Tibial nerve (tissue), 4 donors: ENCODE measurements around the gene TMEM63C. TPM values are rescaled to one million over a fixed set of nuclear protein-coding genes. Genes with fewer than 3 reads are reported as not detected.

Experiments used
- DNase-seq, 2 donors: peaks; one replicate each; pipeline ENCODE4 v3.0.0-alpha.2; 2019; ENCODE audit warnings: low spot score in 2 of 2
- H3K27ac ChIP-seq, 4 donors: fragments of 200-600 bp; sonication (generic) in 3 of 4; one replicate each; pipeline ENCODE4 v1.5.1; 2017 to 2019; ENCODE audit warnings: mild to moderate bottlenecking in 1 of 4
- H3K27me3 ChIP-seq, 2 donors: fragments of 200-600 bp; sonication (generic) in 1 of 2; one replicate each; pipeline versions ENCODE4 v1.5.1 to v1.6.0; 2017 to 2019
- H3K36me3 ChIP-seq, 3 donors: fragments of 200-600 bp; sonication (generic); one replicate each; pipeline ENCODE4 v1.5.1; 2018 to 2019
- H3K4me1 ChIP-seq, 4 donors: fragments of 200-600 bp; sonication (generic) in 3 of 4; one replicate each; pipeline ENCODE4 v1.5.1; 2017 to 2019
- H3K4me3 ChIP-seq, 4 donors: fragments of 200-600 bp; sonication (generic) in 3 of 4; one replicate each; pipeline ENCODE4 v1.5.1; 2017 to 2019; ENCODE audit warnings: mild to moderate bottlenecking in 1 of 4, moderate library complexity in 1 of 4
- H3K9me3 ChIP-seq, 4 donors: fragments of 200-600 bp; sonication (generic) in 3 of 4; one replicate each; pipeline ENCODE4 v1.5.1; 2017 to 2019
- CTCF ChIP-seq, 5 experiments: fragments of 200-600 bp in 3 of 5; fragments of 450-650 bp in 2 of 5; sonication (generic) in 3 of 5; IDR thresholded peaks; one replicate each; pipeline ENCODE4 v1.5.1; 2016 to 2019; ENCODE audit warnings: antibody characterized with exemption in 5 of 5, mild to moderate bottlenecking in 3 of 5, moderate library complexity in 2 of 5
- EP300 ChIP-seq, 2 donors: sonication (generic); formaldehyde crosslinking; IDR thresholded peaks; one replicate each; pipeline ENCODE4 v1.6.1; 2017; ENCODE audit warnings: antibody characterized with exemption in 2 of 2, mild to moderate bottlenecking in 1 of 2
- POLR2A ChIP-seq, 2 donors: fragments of 450-650 bp; IDR thresholded peaks; one replicate each; pipeline ENCODE4 v1.6.1; 2017; ENCODE audit warnings: antibody characterized with exemption in 2 of 2, mild to moderate bottlenecking in 2 of 2, moderate library complexity in 2 of 2
- WGBS, 2 donors: methylation state at CpG; one replicate each; pipeline ENCODE4 v1.1.5; 2018; 5-methylcytosine and 5-hydroxymethylcytosine counted together
- total RNA-seq, 4 donors: library from RNA; depleted of rRNA; stranded (reverse); fragments of >200 nt; gene quantifications; one replicate each; pipeline ENCODE4 v1.1.0, GENCODE V29; 2016

Gene TMEM63C
- total RNA-seq, 4 donors from 2014 or later: not detected

DNA sequence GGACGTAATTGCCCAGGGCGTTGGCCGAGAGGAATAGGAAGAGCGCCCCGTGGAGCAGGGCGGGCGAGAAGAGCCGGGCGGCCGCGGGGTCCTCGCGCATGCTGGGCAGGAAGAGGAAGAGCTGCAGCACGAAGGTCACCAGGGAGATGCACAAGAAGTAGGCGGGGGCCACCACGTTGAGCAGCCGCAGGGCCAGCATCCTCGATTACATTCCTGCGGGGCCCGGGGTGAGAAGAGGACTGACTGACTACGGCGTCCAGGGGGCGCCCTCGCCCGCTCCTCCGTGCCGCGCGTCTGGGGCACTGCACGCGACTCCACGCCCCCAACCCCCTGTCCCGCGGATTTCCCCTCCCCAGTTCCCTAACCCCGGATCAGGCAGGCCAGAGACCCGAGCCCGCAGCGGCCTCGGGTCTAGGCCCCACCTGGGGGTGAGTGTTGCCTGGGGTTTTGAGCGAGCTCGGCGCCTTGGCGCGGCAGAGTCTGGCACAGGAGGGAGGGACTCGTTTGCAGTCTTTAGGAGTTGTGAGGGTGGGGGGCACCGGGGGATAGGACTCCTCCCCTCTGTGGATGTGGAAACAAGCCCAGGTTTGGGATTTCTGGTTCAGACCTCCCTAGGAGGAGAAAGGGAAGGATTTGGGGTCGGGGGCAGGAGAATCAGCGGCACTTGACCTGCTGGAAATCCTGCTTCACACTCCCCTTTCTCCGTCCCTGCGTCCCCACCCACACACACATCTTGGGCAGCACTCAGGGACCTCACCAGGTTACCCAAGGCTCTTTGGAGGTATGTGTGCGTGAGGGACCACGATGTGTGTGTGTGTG, 41.8 kb upstream of the TMEM63C start:
- H3K27me3 ChIP-seq: peaks cover 0 to 96% of the 10 kb centered on the region in 2 donors
- no peak for TF ChIP-seq POLR2A (IDR thresholded peaks at IDR 0.05)
- TF ChIP-seq CTCF (IDR thresholded peaks at IDR 0.05): peak in 1 of 5 experiments; percentile 36
- no peak overlapping the region for H3K4me3 ChIP-seq
- 3% methylated on average over 32 to 39 of the region's 52 CpGs for WGBS, 2 donors
- no peaks in the 10 kb centered on the region for H3K9me3 ChIP-seq
- H3K4me1 ChIP-seq: peaks cover 0 to 30% (median 12%) of the 10 kb centered on the region in 4 donors
- DNase-seq: no peak
- H3K36me3 ChIP-seq: no peaks in the 10 kb centered on the region
- H3K27ac ChIP-seq: no peak overlapping the region

DNA sequence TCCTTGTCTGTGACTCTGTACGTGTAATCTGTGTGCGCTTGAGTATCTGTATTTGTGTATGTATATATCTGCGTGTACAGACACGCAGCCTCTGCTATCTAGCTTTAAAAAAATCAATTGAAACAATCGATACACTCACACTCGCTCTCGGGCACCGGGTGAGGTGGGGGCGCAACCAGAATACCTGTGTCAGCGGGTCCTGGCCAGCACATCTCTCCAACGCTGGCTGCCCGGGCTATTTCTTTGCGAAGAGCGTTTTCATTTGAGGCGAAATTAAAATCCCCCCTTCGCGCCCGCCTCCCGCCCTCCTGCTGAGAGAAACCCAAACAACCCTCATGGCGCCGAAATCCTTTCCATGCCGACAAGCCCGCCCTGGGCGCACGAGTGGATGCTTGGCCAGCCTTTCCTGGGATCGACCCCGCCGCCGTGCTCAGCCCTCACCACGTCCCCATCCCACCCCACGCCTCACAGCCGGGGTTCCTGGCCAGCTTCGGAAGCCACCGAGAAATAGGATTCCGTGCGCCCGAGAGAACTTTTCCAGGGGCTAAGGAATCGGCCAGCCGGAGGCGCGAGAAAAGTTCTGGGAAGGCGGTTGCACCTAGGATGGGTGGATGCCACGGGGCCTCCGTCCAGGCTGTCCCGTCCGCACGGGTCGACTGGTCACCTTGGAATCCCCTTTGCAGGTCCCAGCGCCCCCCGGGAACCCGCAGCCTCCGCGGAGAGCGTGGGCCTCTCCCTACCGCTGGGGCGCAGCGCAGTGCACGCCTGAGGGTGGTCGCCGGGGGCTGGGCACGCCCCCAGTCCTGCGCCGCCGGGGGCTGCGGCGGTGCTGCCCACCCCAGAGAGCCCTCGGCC, 41.0 kb upstream of the TMEM63C start:
- Histone ChIP-seq H3K27me3 (peaks cover 0 to 97% of the 10 kb centered on the region in 2 donors), H3K4me1 (peaks cover 0 to 30% (median 12%) of the 10 kb centered on the region in 4 donors), H3K27ac (no peak overlapping the region), H3K9me3 (no peaks in the 10 kb centered on the region), H3K36me3 (no peaks in the 10 kb centered on the region), H3K4me3 (peak overlapping the region in 1 of 4 donors; percentile 46)
- 2% methylated on average over 47 to 48 of the region's 67 CpGs for WGBS, 2 donors
- TF ChIP-seq CTCF (IDR thresholded peaks at IDR 0.05) (no peak), EP300 (IDR thresholded peaks at IDR 0.05) (no peak), POLR2A (IDR thresholded peaks at IDR 0.05) (no peak)
- DNase-seq: no peak

DNA sequence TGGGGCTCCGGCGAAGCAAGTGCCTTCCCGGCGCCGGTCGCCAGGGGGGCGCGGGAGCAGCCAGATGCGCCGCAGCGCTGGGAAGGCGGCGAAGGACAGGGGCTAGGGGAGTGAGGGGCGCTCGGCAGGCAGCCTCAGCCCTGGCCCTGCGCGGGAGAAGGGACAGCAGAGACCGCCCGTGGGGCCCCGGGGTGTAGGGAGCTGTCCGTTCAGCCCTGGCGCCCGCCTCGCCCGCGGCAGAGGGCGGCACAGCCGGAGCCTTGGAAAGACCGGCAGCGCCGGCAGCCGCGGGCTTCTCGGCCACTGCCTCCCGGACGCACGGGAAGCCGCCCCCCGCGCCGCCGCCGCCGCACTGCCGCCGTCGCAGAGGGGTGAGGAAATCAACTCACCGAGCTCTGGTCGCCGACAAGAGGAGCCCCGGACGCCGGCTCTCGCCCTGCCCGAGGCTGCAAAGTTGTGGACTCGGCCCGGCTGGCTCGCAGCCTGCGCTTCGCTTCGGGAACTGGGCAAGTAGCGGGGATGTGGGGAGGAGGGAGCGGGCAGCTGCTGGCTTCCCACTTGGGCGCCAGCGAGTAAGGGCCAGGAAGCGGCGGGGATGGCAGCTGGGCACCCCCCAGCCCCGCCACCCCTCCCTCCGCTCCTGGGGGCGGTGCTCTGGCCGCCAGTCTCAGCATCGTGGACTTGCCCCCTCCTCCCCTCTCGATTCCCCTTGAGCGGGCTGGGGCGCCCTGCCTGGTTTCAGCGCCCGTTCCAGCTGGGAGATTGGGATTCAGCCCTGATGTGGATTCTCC, 40.2 kb upstream of the TMEM63C start, which contains the start of gene ZDHHC22:
TSS of gene ZDHHC22 (minus strand) at position 578 of the 791 bp plus-strand sequence. CDS start 2,053 bp downstream, outside the sequence.
- H3K4me1 ChIP-seq: peaks cover 0 to 30% (median 12%) of the 10 kb centered on the region in 4 donors
- no peak for DNase-seq
- peak within 1 kb of the TSS in 3 of 4 donors; percentile 15 to 46 (median 29) for H3K4me3 ChIP-seq
- H3K27me3 ChIP-seq: peaks cover 0 to 97% of the 10 kb centered on the region in 2 donors
- WGBS, 2 donors: 0 to 2% methylated on average over 21 to 43 of the region's 77 CpGs
- no peaks in the 10 kb centered on the region for H3K9me3 ChIP-seq
- H3K27ac ChIP-seq: no peak within 1 kb of the TSS
- TF ChIP-seq CTCF (IDR thresholded peaks at IDR 0.05) (peak in 4 of 5 experiments; percentile 12 to 31 (median 20)), EP300 (IDR thresholded peaks at IDR 0.05) (no peak)
- H3K36me3 ChIP-seq: no peaks in the 10 kb centered on the region

GRCh38 chr14:77142005-77142800, 39.4 kb upstream of the TMEM63C start:
- peaks cover 0 to 30% (median 12%) of the 10 kb centered on the region in 4 donors for H3K4me1 ChIP-seq
- H3K36me3 ChIP-seq: no peaks in the 10 kb centered on the region
- peaks cover 0 to 98% of the 10 kb centered on the region in 2 donors for H3K27me3 ChIP-seq
- WGBS, 2 donors: 9 to 18% methylated on average over 9 of the region's 9 CpGs
- TF ChIP-seq CTCF (IDR thresholded peaks at IDR 0.05) (no peak), EP300 (IDR thresholded peaks at IDR 0.05) (no peak), POLR2A (IDR thresholded peaks at IDR 0.05) (no peak)
- DNase-seq: no peak
- peak overlapping the region in 1 of 4 donors; percentile 46 for H3K4me3 ChIP-seq
- H3K9me3 ChIP-seq: peaks cover 0 to under 1% (median 0%) of the 10 kb centered on the region in 4 donors
- no peak overlapping the region for H3K27ac ChIP-seq
